Peyer's patch (tissue), 4 donors: ENCODE results near the gene CYP19A1.

Experiments
- POLR2A ChIP-seq, 2 donors: fragments of 450-650 bp; IDR thresholded peaks; one replicate each; pipeline ENCODE4 v1.5.1; 2017; ENCODE audit warnings: antibody characterized with exemption in 2 of 2, mild to moderate bottlenecking in 2 of 2, moderate library complexity in 2 of 2
- TF ChIP-seq, protein P1 (sequence below), 6 experiments: fragments of 450-650 bp in 4 of 6; fragments of 200-600 bp in 2 of 6; sonication (generic) in 1 of 6; IDR thresholded peaks; one replicate each; pipeline ENCODE4 v1.5.1; 2017 to 2019; ENCODE audit warnings: antibody characterized with exemption in 6 of 6, mild to moderate bottlenecking in 3 of 6, moderate library complexity in 1 of 6

DNA sequence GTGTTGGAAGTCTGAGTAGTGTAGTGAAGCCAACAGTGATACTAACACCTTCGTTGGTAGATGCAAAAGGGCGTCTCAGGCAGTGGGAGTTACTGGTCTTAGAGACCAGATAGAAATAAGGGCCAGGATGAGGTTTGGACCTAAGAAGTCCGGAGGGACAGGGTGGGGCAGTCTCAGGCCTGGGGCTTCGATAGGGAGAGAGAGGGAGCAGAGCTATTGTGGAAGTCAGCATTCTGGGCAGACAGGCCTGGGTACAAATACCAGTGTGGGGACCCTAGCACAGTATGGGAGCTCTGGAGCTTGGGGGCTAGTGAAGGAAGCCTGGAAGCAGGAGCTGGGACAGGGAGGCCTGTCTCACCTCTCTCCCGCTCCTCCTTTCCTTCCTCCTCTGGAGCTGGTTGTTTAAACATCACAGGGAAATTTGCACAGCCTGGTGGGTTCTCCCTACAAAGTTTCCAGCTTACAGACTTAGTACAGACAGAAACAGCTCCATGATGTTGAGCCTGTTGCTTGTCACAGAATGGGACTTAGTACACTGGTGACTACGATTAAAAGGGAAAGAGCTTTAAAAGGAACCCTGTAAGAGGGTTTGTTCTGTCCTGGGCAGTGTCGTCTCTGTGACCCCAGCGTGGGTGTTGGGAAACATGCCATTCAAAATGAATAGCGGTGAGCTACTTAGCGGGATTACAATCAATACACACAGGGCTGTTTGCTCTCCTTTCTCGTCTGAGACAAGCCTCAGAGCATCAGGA is 167.3 kb downstream of the CYP19A1 start:
- no peak for TF ChIP-seq POLR2A (IDR thresholded peaks at IDR 0.05)
- TF ChIP-seq, protein P1, sequence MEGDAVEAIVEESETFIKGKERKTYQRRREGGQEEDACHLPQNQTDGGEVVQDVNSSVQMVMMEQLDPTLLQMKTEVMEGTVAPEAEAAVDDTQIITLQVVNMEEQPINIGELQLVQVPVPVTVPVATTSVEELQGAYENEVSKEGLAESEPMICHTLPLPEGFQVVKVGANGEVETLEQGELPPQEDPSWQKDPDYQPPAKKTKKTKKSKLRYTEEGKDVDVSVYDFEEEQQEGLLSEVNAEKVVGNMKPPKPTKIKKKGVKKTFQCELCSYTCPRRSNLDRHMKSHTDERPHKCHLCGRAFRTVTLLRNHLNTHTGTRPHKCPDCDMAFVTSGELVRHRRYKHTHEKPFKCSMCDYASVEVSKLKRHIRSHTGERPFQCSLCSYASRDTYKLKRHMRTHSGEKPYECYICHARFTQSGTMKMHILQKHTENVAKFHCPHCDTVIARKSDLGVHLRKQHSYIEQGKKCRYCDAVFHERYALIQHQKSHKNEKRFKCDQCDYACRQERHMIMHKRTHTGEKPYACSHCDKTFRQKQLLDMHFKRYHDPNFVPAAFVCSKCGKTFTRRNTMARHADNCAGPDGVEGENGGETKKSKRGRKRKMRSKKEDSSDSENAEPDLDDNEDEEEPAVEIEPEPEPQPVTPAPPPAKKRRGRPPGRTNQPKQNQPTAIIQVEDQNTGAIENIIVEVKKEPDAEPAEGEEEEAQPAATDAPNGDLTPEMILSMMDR (IDR thresholded peaks at IDR 0.05): no peak
